HG03354 (cell line): ENCODE measurements around the gene NRIP1.

ENCODE experiments used
- ATAC-seq: cut with Tn5 transposase; IDR thresholded peaks from one replicate; pipeline ENCODE4 v1.9.1; 2021; ENCODE audit warnings: mild to moderate bottlenecking; ENCODE audit not compliant: unreplicated experiment, poor library complexity, severe bottlenecking

Gene NRIP1

GRCh38 chr21:14987370-14988170 lies 77.2 kb downstream of the NRIP1 start:
- no peak for ATAC-seq

GRCh38 chr21:14985306-14985705 lies 79.5 kb downstream of the NRIP1 start:
- no peak for ATAC-seq

- ATAC-seq: no peak
Observed at GRCh38 chr21:14982336-14982735, 82.5 kb downstream of the NRIP1 start.

- no peak for ATAC-seq
Observed at GRCh38 chr21:14981246-14981645, 83.6 kb downstream of the NRIP1 start.

GRCh38 chr21:14979264-14979663 lies 85.5 kb downstream of the NRIP1 start:
- no peak for ATAC-seq

- ATAC-seq: no peak
Observed at GRCh38 chr21:14977814-14978213, 87.0 kb downstream of the NRIP1 start.

GRCh38 chr21:14975136-14975919 lies 89.5 kb downstream of the NRIP1 start:
- ATAC-seq: no peak

GRCh38 chr21:14972678-14973077 lies 92.1 kb downstream of the NRIP1 start:
- no peak for ATAC-seq

- no peak for ATAC-seq
Observed at GRCh38 chr21:14968821-14969220, 96.0 kb downstream of the NRIP1 start.

GRCh38 chr21:14968029-14968428 lies 96.8 kb downstream of the NRIP1 start:
- no peak for ATAC-seq

- ATAC-seq: no peak
Observed at GRCh38 chr21:14964621-14965020, 100.2 kb downstream of the NRIP1 start.

GRCh38 chr21:14962217-14962616 lies 102.6 kb downstream of the NRIP1 start:
- no peak for ATAC-seq

- ATAC-seq: no peak
Observed at GRCh38 chr21:14961502-14961901, 103.3 kb downstream of the NRIP1 start.

- ATAC-seq: no peak
Observed at GRCh38 chr21:14959343-14959742, 105.5 kb downstream of the NRIP1 start.

GRCh38 chr21:14957836-14958235 lies 107.0 kb downstream of the NRIP1 start:
- no peak for ATAC-seq

GRCh38 chr21:14956807-14957206 lies 108.0 kb downstream of the NRIP1 start:
- ATAC-seq: no peak

GRCh38 chr21:14955936-14956520 lies 108.8 kb downstream of the NRIP1 start:
- ATAC-seq: no peak

- no peak for ATAC-seq
Observed at GRCh38 chr21:14952916-14953315, 111.9 kb downstream of the NRIP1 start.

- no peak for ATAC-seq
Observed at GRCh38 chr21:14949603-14950002, 115.2 kb downstream of the NRIP1 start.

GRCh38 chr21:14947613-14948160 lies 117.1 kb downstream of the NRIP1 start:
- no peak for ATAC-seq
